ENCODE results near the gene FZD1.

Gene FZD1

GRCh38 chr7:91264046-91264923, at the start of gene FZD1:
TSS of gene FZD1 (plus strand) at chr7:91264433. CDS start at chr7:91264881, 448 bp downstream.
- in situ Hi-C loops (cut with MboI; ENCODE audit: low sequenced_read_pairs) = no loop called here

DNA sequence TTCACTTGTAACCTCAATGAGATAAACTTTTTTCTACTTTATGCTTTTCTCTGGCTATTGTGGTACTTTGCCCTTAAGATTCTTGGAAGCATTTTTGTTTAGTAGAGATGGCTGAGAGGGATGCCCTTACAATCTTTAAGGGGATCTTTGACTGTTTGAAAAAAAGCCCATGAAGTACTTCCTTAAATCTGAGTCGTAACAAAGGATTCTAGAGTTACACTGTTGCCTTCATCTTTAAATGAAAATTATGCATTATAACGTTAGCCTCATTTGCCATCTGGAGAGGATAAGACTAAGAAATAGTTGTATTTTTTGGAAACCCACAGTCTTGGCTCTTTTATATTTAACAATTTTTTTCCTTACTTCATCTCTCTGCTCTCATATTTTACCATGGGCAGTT, 37.8 kb upstream of the FZD1 start:
- in situ Hi-C loops (cut with MboI; ENCODE audit: low sequenced_read_pairs) = no loop called here

GRCh38 chr7:91228327-91228726, 35.9 kb upstream of the FZD1 start:
- in situ Hi-C loops (cut with MboI; ENCODE audit: low sequenced_read_pairs) = no loop called here

DNA sequence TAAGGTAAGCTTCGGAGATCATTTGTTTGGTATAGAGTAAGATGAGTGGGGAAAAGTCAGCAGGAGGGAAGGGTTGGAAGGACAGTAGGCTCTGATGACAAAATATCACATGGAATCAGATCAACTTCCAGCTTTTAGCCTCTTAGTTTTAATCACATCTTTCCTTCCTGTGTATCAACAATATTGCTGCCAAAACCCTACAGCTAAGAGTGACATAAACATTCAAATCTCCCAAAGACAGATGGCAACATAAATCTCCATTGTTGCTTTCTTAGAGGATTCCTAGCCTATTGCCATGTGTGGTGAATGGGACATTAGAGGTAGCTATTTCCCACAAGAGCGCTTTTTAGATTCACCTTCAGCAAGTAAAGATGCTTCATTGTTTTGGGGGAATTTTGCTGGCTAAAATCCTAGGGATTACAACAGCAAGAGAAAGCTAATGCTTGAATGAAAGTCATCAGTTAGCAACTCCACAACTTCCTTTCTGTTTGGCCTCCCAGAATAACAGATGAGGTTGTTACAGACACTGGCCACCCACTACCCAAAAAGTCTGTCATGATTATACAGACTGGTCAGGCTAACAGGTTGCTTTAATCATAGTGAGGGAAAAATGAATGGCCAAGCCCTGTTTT, 35.2 kb upstream of the FZD1 start:
- in situ Hi-C loops (cut with MboI; ENCODE audit: low sequenced_read_pairs) = no loop called here

GRCh38 chr7:91230100-91230499, 34.1 kb upstream of the FZD1 start:
- in situ Hi-C loops (cut with MboI; ENCODE audit: low sequenced_read_pairs) = no loop called here

DNA sequence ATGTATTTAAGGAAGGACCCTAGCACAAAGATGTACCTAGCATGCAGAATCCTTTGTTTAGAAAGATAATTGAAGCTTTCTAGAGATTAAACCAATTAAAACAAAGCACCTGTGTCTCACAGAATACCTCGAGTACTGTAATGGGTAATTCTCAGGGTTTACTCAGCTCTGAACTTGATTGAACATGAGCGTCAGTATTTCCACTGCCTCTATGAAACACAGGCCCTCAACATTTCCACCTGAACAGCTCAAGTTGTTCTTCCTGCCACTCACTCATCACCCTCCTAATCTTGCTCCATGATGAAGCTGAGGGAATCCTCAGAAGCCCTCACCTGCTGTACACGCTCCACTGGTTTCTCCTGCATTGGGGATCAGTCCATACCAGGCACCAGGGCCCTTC, 33.7 kb upstream of the FZD1 start:
- in situ Hi-C loops (cut with MboI; ENCODE audit: low sequenced_read_pairs) = no loop called here

DNA sequence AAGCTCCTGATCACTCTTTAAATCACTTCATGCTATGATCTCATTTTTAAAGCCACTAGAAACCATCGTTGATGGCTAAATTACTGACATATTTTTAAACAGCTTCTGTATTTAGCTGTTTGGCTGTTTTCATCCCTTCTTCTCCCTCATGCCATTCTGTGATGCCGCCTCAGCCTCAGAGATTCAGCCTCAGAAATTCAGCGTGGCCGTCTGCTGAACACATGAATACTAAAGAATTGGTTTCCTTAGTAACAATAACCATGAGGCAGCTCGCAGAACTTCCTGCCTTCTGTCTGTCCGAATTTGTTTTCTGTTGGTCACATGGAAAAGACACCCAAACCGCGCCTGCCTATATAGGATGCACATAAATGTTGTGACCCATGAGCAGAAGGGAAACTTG, 31.0 kb upstream of the FZD1 start:
- in situ Hi-C loops (cut with MboI; ENCODE audit: low sequenced_read_pairs) = no loop called here

GRCh38 chr7:91235211-91235832, 28.9 kb upstream of the FZD1 start:
- in situ Hi-C loops (cut with MboI; ENCODE audit: low sequenced_read_pairs) = no loop called here

GRCh38 chr7:91239171-91239604, 25.0 kb upstream of the FZD1 start:
- in situ Hi-C loops (cut with MboI; ENCODE audit: low sequenced_read_pairs) = no loop called here

GRCh38 chr7:91239772-91240171, 24.5 kb upstream of the FZD1 start:
- in situ Hi-C loops (cut with MboI; ENCODE audit: low sequenced_read_pairs) = no loop called here

DNA sequence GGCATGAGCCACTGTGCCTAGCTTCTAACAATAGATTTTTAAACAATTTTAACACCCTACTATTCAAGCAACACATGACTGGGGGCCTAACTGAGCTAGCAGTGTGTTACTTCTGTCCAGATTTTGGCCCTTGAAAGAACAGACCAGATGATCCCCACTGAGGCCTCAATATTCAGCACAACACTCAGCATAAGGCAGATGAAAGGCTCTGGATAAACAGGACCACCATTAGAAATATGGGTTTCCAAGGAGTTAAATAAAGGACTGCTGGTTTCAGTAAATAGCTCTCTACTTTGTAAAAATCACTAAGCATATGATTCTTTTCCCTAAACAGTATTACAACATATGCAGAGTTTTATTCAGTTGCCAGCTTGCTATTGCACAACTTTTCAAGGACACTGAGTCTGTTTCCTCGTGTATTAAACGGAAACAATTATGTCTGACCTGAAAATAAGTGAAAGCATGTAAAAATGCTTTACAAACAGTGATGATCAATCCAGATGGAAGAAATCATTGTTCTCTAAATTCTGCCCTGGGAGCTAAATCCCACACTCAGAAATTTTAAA, 23.8 kb upstream of the FZD1 start:
- in situ Hi-C loops (cut with MboI; ENCODE audit: low sequenced_read_pairs) = no loop called here

DNA sequence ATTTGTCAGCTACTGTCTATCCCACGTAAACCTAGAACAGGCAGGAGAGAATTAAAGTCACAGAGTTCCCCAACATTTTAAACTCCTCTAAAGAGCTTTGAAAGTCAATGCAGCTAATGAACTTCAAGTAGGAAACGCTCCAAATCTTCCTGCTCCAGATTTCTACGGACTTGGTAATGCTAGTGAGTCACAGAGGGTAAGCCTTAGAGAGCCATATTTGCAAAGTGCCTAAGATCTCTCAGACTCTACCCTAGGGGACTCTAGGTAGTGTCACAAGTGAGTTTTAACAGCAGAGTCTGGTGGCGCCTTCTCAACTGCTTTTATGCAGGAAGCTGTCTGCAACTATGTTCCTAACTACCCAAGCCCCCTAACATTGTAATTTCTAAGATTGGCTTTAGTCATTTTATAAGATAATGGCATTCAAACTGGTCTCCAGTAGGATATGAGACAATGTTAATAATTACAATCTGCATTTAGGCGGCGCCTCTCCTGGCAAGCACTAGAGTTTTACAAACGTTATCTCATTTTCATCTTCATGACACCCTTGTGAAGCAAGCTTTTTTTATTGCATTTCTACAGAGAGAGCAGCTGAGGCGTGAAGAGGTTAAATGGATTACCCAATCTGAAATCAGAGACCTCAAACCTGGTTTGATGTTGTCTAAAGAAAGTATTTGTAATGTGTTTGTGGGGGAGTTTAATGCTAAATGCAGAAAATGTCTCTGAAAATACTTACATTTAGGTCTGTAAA, 22.0 kb upstream of the FZD1 start:
- in situ Hi-C loops (cut with MboI; ENCODE audit: low sequenced_read_pairs) = no loop called here

DNA sequence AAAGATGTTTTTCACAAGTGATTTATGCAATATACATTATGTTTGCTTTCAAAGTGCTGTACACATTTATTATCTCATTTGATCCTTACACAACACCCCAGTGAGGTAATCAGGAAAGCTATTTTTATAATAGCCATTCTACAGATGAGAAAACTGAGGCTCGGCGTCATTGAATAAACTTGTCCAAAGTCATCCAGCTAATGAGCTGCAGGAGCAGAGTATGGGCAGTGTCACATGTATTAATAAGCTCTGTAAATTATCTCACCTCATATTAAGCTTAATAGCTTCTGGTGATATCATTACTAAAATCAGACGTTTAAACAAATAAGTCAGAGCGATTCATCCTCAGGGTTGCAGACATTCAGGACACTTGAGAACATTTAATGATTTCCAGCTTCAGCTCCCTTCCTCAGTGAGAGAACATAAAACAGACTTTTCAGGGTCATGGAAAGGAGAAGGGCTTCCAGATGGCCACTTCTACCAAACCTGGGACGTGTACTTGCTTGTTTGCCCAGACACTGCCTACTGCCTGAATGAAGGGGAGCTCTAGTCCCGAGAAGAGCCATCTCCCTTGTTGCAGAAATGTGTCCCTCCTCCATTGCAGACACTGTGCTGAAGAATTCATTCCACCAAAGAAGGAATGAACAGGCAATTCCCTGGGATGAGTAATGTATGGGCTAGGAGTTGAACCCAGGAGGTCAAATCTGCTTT, 20.5 kb upstream of the FZD1 start:
- in situ Hi-C loops (cut with MboI; ENCODE audit: low sequenced_read_pairs) = no loop called here

DNA sequence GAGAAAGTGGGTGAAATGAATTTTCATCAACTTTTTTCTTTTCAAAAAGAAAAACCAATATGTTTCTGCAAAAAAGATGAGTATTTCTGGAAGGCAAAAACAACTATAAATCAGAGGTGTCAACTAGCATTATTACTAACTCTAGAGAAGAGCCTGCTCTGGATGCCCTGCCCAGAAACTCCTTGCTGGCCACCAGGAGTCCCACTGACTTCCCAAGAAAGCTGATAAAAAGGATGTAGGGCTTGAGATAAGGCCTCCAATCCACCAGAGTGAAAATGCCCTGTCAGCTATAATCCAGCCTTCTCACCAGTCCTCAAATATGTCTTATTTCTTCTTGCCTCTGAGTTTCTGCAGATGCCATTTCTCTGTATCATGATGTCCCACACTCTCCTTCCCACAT, 16.7 kb upstream of the FZD1 start:
- in situ Hi-C loops (cut with MboI; ENCODE audit: low sequenced_read_pairs) = no loop called here

DNA sequence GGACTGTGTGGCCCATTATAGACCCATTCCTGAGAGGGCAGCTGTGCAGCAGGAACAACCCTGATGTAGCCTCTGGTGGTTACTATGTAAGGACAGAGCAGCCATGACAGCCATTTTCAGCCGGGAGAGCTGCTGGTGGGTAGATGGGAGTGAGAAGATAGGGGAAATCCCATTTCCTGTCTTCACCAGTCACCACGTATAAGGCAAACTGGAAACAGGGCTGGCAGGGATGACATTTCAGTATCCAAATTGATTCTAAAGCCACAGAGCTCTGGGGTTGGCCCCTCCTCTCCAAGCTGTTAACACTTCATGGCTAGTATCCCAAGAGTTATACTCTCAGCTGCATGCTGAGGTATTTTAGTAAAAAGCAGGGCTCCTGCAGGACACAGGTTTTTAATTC, 15.2 kb upstream of the FZD1 start:
- in situ Hi-C loops (cut with MboI; ENCODE audit: low sequenced_read_pairs) = no loop called here

DNA sequence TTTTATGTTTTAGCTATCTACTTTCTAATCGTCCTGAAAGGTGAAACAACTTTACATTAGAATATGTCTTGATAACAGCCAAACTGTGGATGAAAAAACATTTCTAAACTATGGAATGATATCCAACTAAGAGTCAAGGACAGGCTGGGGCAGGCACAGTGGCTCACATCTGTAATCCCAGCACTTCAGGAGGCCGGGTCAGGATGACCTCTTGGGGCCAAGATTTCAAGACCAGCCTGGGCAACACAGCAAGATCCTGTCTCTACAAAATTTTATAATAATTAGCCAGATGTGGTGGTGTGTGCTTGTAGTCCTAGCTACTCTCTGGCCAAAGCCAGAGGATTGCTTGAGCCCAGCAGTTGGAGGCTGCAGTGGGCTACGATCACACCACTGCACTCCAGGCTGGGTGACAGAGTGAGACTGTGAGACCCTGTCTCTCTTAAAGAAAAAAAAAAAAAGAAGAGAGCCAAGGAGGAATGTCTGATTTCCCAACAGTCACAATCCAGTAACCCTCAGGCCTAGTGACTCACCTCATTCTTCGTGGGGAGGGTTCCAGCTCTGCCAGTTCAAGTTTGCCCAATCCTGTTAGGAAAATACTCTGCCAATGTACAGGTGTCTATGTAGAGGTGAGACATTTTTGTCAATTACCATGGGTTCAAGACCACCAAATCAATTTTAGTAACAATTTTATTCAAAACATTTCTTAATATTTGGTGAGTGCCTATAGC, 14.6 kb upstream of the FZD1 start:
- in situ Hi-C loops (cut with MboI; ENCODE audit: low sequenced_read_pairs) = no loop called here

DNA sequence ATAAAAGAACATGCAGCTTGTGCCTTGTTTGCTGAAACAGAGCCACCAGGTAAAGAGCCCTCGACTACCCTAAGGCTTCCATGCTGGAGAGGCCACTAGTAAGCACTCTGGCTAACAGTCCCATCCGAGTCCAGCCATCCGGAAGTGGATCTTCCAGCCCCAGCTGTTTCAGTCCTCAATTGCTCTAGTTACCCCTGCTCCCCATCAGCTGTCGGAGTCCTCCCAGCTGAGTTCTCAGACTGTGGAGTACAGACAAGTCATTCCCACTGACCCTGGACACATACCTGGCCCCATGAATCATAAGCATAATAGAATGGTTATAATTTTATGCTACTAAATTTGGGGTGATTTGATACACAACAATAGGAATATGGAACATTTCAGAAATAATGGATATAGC, 13.5 kb upstream of the FZD1 start:
- in situ Hi-C loops (cut with MboI; ENCODE audit: low sequenced_read_pairs) = no loop called here

GRCh38 chr7:91251877-91252276, 12.4 kb upstream of the FZD1 start:
- in situ Hi-C loops (cut with MboI; ENCODE audit: low sequenced_read_pairs) = no loop called here

- in situ Hi-C loops (cut with MboI; ENCODE audit: low sequenced_read_pairs) = no loop called here
Observed at GRCh38 chr7:91263384-91264045, 718 bp upstream of the FZD1 start.
